Psoas muscle (tissue), 8 donors: ENCODE results near the gene YPEL3. TPM values are rescaled to one million over a fixed set of nuclear protein-coding genes. Genes with fewer than 3 reads are reported as not detected.

Experiments
- ATAC-seq, 4 donors: fragments of 200-7000 bp; cut with Tn5 transposase; one replicate each; pipeline ENCODE4 v1.9.1; 2020; ENCODE audit warnings: moderate library complexity in 3 of 4, mild to moderate bottlenecking in 2 of 4
- DNase-seq, 2 donors: peaks; one replicate each; pipeline ENCODE4 v3.0.0-alpha.2; 2020
- H3K27ac ChIP-seq: fragments of 200-600 bp; one replicate; pipeline ENCODE4 v1.8.0; 2022
- H3K27me3 ChIP-seq, 3 donors: fragments of 200-600 bp in 1 of 3; one replicate each; pipeline versions ENCODE4 v1.6.1 to v1.8.0; 2013 to 2022; ENCODE audit warnings: low read length in 2 of 3, mild to moderate bottlenecking in 2 of 3, moderate library complexity in 1 of 3; ENCODE audit not compliant: insufficient read depth in 3 of 3
- H3K36me3 ChIP-seq, 2 donors: fragments of 200-600 bp in 1 of 2; one replicate each; pipeline versions ENCODE4 v1.6.1 to v1.8.0; 2013 to 2022; ENCODE audit warnings: low read depth in 1 of 2, mild to moderate bottlenecking in 1 of 2, moderate library complexity in 1 of 2; ENCODE audit not compliant: insufficient read depth in 1 of 2
- H3K4me1 ChIP-seq: fragments of 200-600 bp; one replicate; pipeline ENCODE4 v1.8.0; 2022
- H3K4me3 ChIP-seq: fragments of 200-600 bp; one replicate; pipeline ENCODE4 v1.8.0; 2022; ENCODE audit warnings: mild to moderate bottlenecking
- H3K9me3 ChIP-seq: fragments of 200-600 bp; one replicate; pipeline ENCODE4 v1.8.0; 2022
- WGBS, 3 donors: extraction: QIAGEN DNeasy Blood & Tissue Kit; methylation state at CpG; one replicate each; pipeline versions ENCODE4 v1.1.6 to v1.1.7; 2013; 5-methylcytosine and 5-hydroxymethylcytosine counted together
- intact Hi-C, 2 donors: fragments of 100-400 bp; cut with DNase I; formaldehyde crosslinking; loops; one replicate each; pipeline versions ENCODE4 v1.11.0 to v1.14.2; 2022
- polyA plus RNA-seq, 3 donors: library from polyadenylated mRNA; stranded (reverse); fragments of 200-250 nt; gene quantifications; one replicate each; pipeline ENCODE4 v1.2.3, GENCODE V29; 2013
- total RNA-seq, 4 donors: library from RNA; stranded (reverse); fragmentation: NEBNext Ultra II Directional in 2 of 4; extraction: Animal tissue kit (Norgen Biotek cat#: 25700) in 2 of 4; gene quantifications; one replicate each; pipeline versions ENCODE4 v1.2.1 to v1.2.4, GENCODE V29; 2021 to 2023
- TF ChIP-seq, protein P1 (sequence below): fragments of 200-600 bp; IDR thresholded peaks from one replicate; pipeline ENCODE4 v1.8.0; 2022; ENCODE audit warnings: antibody characterized with exemption
- donor health status: healthy with polysubstance abuse.
- donor health status: DM: no; HTN: no; CAD: no; lungs with moderate emphysema.
- donor health status: Bipolar disorder and iron deficiency.
- donor health status: healthy.
- donor health status: DM: yes; HTN: yes; CAD: no.
- donor health status: DM: no; HTN: no; CAD: no.
- donor health status: DM: no; HTN: no; CAD: no.
- donor health status: DM: yes; HTN: yes; CAD: no.

Gene YPEL3
- total and polyA plus RNA-seq, 7 donors: 24.8 to 156 (median 72.8) TPM

GRCh38 chr16:30110661-30111060 lies 14.6 kb upstream of the YPEL3 start:
- H3K4me1 ChIP-seq: no peaks in the 10 kb centered on the region
- TF ChIP-seq, protein P1, sequence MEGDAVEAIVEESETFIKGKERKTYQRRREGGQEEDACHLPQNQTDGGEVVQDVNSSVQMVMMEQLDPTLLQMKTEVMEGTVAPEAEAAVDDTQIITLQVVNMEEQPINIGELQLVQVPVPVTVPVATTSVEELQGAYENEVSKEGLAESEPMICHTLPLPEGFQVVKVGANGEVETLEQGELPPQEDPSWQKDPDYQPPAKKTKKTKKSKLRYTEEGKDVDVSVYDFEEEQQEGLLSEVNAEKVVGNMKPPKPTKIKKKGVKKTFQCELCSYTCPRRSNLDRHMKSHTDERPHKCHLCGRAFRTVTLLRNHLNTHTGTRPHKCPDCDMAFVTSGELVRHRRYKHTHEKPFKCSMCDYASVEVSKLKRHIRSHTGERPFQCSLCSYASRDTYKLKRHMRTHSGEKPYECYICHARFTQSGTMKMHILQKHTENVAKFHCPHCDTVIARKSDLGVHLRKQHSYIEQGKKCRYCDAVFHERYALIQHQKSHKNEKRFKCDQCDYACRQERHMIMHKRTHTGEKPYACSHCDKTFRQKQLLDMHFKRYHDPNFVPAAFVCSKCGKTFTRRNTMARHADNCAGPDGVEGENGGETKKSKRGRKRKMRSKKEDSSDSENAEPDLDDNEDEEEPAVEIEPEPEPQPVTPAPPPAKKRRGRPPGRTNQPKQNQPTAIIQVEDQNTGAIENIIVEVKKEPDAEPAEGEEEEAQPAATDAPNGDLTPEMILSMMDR: no peak
- H3K27ac ChIP-seq: no peak overlapping the region
- intact Hi-C loops: no loop called here
- H3K27me3 ChIP-seq: no peaks in the 10 kb centered on the region
- DNase-seq: no peak
- H3K4me3 ChIP-seq: no peak overlapping the region
- peaks cover 0 to 68% of the 10 kb centered on the region in 2 donors for H3K36me3 ChIP-seq
- WGBS, 3 donors: 46 to 59% (median 52%) methylated on average over 6 to 7 of the region's 7 CpGs
- no peak for ATAC-seq
- H3K9me3 ChIP-seq: no peaks in the 10 kb centered on the region

GRCh38 chr16:30108059-30108850 lies 12.2 kb upstream of the YPEL3 start:
- TF ChIP-seq, protein P1: no peak
- ATAC-seq (no peak), DNase-seq (no peak)
- Histone ChIP-seq H3K4me1 (no peaks in the 10 kb centered on the region), H3K27me3 (no peaks in the 10 kb centered on the region), H3K36me3 (peaks cover 0 to 67% of the 10 kb centered on the region in 2 donors), H3K27ac (no peak overlapping the region), H3K9me3 (no peaks in the 10 kb centered on the region), H3K4me3 (no peak overlapping the region)
- intact Hi-C loops: no loop called here
- WGBS, 3 donors: 89 to 90% (median 89%) methylated on average over 15 of the region's 15 CpGs

DNA sequence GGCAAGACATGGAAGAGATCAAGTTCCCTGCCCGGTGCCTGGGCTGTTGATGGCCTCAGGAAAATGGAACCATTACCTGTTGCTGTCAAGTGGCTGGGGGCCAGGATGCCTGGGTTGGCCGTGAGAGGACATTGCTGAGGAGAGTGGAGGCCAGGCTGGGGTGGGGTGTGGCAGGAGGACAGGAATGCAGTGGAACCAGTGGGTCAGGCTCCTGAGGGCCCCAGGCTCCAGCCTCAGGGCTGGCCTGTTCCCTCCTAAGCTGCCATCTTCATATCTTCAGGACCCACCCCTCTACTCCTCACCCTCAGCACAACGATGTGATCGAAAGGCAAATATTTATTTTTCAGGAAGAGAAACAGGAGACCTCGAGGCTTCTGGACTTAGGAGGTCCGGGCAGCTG lies 8.5 kb upstream of the YPEL3 start:
- Histone ChIP-seq H3K4me3 (no peak overlapping the region), H3K27ac (no peak overlapping the region), H3K36me3 (peaks cover 0 to 44% of the 10 kb centered on the region in 2 donors), H3K4me1 (no peaks in the 10 kb centered on the region), H3K9me3 (no peaks in the 10 kb centered on the region), H3K27me3 (no peaks in the 10 kb centered on the region)
- ATAC-seq: no peak
- TF ChIP-seq, protein P1: no peak
- WGBS, 3 donors: 79 to 91% (median 80%) methylated on average over 6 of the region's 6 CpGs
- intact Hi-C loops: no loop called here
- no peak for DNase-seq

DNA sequence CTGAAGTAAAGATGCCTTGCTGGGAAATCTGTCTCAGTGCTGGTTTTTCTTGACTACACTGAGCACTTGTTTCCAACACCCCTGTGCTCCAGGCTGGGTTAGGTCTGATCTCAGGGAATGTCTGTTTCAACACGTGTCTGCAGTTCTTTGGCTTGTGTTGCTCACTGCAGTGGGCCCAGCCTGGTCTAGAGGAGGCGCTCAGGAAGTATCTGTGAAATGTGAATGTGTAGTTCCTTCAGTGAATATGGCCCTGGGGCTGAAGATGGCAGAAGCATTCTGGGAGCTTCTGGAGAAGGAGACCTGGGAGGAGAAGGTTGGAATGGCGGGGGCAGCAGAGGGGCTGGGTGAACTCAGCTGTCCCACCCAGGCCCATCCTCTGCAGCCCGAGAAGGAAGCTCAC lies 8.1 kb upstream of the YPEL3 start:
- no peak for ATAC-seq
- no peaks in the 10 kb centered on the region for H3K27me3 ChIP-seq
- intact Hi-C loops: no loop called here
- TF ChIP-seq, protein P1: no peak
- H3K4me1 ChIP-seq: no peaks in the 10 kb centered on the region
- H3K27ac ChIP-seq: no peak overlapping the region
- DNase-seq: no peak
- no peaks in the 10 kb centered on the region for H3K9me3 ChIP-seq
- 75 to 83% (median 81%) methylated on average over 4 of the region's 4 CpGs for WGBS, 3 donors
- no peak overlapping the region for H3K4me3 ChIP-seq
- peaks cover 0 to 42% of the 10 kb centered on the region in 2 donors for H3K36me3 ChIP-seq
